Activated naive CD4-positive, alpha-beta T cell treated with anti-CD3 and anti-CD28 coated beads for 36 hours (primary cell): ENCODE measurements around the gene BDNF. TPM values are rescaled to one million over a fixed set of nuclear protein-coding genes. Genes with fewer than 3 reads are reported as not detected.
"Not testable (repeated sequence)": the region's sequence is repeated elsewhere in the genome, so short reads cannot be mapped to it uniquely, and the experiment has no call there.

Experiments
- CTCF ChIA-PET: fragments of 350-600 bp; sonication (Branson Sonifier 250); formaldehyde crosslinking; loops from one replicate; lab custom pipeline; 2021; ENCODE audit warnings: antibody characterized with exemption; lab: Charles Lee
- DNase-seq: peaks from one replicate; pipeline ENCODE4 v3.0.0-alpha.2; 2020
- H3K27ac Mint-ChIP-seq: one replicate; pipeline ENCODE4 v1.8.0; 2021; ENCODE audit warnings: mild to moderate bottlenecking, mixed read lengths
- H3K27me3 Mint-ChIP-seq: one replicate; pipeline ENCODE4 v1.8.0; 2021; ENCODE audit warnings: low read depth, mixed read lengths
- H3K36me3 Mint-ChIP-seq: one replicate; pipeline ENCODE4 v1.8.0; 2021; ENCODE audit warnings: low read depth, mixed read lengths
- H3K4me1 Mint-ChIP-seq: one replicate; pipeline ENCODE4 v1.8.0; 2021; ENCODE audit warnings: low read depth, mixed read lengths
- H3K4me3 Mint-ChIP-seq: one replicate; pipeline ENCODE4 v1.8.0; 2021; ENCODE audit warnings: mild to moderate bottlenecking, moderate library complexity, mixed read lengths
- H3K9me3 Mint-ChIP-seq: one replicate; pipeline ENCODE4 v1.8.0; 2021; ENCODE audit warnings: mixed read lengths
- intact Hi-C: fragments of 100-400 bp; cut with micrococcal nuclease; formaldehyde crosslinking; loops from one replicate; pipeline ENCODE4 v1.15.1; 2023
- total RNA-seq, 2 experiments: library from RNA; stranded (reverse); gene quantifications; one replicate each; pipeline ENCODE4 v1.2.3, GENCODE V29; 2021

BDNF gene
- total RNA-seq, 2 experiments from 2014 or later, result not detected

DNA sequence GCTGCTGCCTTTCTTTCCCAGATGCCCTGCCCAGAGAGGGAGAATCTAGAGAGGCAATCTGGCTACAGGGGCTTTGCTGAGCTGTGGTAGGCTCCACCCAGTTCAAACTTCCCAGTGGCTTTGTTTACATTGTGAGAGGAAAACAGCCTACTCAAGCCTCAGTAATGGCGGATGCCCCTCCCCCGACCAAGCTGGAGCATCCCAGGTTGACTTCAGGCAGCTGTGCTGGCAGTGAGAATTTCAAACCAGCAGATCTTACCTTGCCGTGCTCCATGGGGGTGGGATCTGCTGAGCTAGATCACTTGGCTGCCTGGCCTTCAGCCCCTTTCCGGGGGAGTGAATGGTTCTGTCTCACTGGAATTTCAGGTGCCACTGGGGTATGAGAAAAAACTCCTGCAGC is 12.2 kb downstream of the BDNF start:
- CTCF ChIA-PET, result interaction anchor here (2.5 kb wide), 1 partner anchor 11 kb away, joined by 6 read pairs; no protein-coding TSS in a partner anchor
- Mint-ChIP-seq H3K27me3 (no peaks in the 10 kb centered on the region), H3K4me3 (no peak overlapping the region), H3K36me3 (peaks cover 7% of the 10 kb centered on the region), H3K9me3 (no peaks in the 10 kb centered on the region), H3K4me1 (no peaks in the 10 kb centered on the region), H3K27ac (no peak overlapping the region)
- intact Hi-C loops, result no loop called here
- no peak for DNase-seq

DNA sequence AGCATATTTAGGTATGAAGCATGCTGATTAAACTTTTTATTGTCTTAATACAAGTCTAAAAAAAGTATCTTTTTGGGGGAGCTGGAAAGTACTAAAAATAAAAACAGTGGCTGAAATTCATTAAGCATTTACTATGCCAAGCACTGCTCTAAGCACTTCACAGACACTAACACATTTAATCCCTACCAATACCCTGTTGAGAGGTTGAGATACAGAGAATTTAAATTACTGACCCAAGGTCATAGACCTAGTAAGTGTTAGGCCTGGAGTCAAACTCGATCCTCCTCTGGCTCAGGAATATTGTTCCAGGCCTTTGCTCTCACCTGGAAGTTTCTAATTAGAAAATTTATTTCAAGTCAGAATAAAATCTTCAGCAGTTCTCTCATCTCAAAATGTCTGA is 18.6 kb downstream of the BDNF start:
- no peaks in the 10 kb centered on the region for H3K4me1 Mint-ChIP-seq

DNA sequence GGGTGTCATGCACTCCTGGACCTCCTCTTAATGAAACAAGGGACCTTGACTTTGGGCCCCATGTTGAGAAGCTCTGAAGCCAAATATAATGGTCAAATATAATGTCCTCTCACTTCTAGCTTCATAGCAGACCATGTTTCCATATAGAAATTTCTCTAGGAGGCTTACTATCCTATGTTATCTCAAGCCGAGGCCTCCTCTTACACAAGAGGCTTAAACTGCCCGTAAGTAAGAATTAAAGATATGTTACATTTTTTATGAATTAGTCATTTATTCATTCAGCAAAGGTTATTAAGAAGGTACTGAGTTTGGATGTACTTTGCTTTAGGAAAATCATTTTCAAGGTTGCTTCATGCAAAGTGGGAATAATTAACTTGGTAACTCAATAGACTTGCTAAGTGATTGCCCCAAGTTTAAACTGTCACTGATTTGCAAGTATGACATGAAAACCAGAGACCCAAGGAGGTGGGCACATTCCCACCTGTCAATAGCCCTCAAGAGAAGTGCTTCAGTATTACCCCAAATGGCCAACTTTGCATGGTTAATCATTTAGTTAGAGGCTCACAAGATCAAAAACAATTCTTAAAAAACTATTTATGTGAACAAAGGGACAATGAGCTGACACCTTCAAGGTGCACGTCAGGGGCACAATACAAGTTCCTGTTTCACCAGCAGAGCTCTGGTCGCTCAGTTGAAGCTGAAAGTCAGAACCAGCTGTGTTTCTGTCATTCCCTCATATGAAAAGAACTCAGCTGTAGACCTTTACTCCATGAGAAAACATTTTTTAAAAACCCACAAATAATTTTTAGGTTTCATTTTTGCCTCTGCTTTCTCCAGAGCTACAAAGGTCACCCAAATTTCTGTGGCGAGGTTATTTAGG is 20.9 kb downstream of the BDNF start:
- no peak for DNase-seq
- H3K4me1 Mint-ChIP-seq, result no peaks in the 10 kb centered on the region
- peaks cover 2% of the 10 kb centered on the region for H3K9me3 Mint-ChIP-seq
- CTCF ChIA-PET, result interaction anchor here (0.6 kb wide), 2 partner anchors 163 to 179 kb away, joined by 3 read pairs; no protein-coding TSS in a partner anchor
- no peak overlapping the region for H3K27ac Mint-ChIP-seq
- no peak overlapping the region for H3K4me3 Mint-ChIP-seq
- H3K36me3 Mint-ChIP-seq, result peaks cover 5% of the 10 kb centered on the region
- intact Hi-C loops, result no loop called here
- H3K27me3 Mint-ChIP-seq, result no peaks in the 10 kb centered on the region

More for the DNA sequence above, 18.6 kb downstream of the BDNF start:
- H3K27ac Mint-ChIP-seq, result no peak overlapping the region
- H3K27me3 Mint-ChIP-seq, result no peaks in the 10 kb centered on the region
- no peak overlapping the region for H3K4me3 Mint-ChIP-seq
- intact Hi-C loops, result no loop called here
- H3K36me3 Mint-ChIP-seq, result peaks cover 7% of the 10 kb centered on the region
- CTCF ChIA-PET, result no interaction called here
- no peak for DNase-seq
- peaks cover 2% of the 10 kb centered on the region for H3K9me3 Mint-ChIP-seq

DNA sequence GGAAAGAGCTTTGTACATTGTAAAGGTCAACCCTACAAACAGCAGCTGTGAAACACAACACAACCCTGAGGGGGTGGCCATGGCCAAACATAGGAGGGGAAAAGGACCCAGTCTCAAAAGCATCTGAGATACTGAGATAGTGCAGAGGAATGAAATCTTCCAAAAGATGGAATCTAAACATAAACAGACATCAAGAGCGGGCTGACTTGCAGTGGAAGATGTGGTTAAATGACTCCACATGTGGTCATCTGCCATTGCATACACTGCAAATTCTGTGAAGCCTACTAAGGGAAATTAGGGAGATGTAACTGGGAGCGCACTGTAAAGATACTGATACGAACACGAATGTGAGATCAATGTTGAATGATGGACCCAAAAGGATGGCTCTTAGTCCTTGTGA is 22.0 kb downstream of the BDNF start:
- no peak overlapping the region for H3K4me3 Mint-ChIP-seq
- peaks cover 5% of the 10 kb centered on the region for H3K36me3 Mint-ChIP-seq
- CTCF ChIA-PET, result no interaction called here
- no peak overlapping the region for H3K27ac Mint-ChIP-seq
- DNase-seq, result no peak
- peaks cover 2% of the 10 kb centered on the region for H3K9me3 Mint-ChIP-seq
- no peaks in the 10 kb centered on the region for H3K27me3 Mint-ChIP-seq
- intact Hi-C loops, result no loop called here
- no peaks in the 10 kb centered on the region for H3K4me1 Mint-ChIP-seq

DNA sequence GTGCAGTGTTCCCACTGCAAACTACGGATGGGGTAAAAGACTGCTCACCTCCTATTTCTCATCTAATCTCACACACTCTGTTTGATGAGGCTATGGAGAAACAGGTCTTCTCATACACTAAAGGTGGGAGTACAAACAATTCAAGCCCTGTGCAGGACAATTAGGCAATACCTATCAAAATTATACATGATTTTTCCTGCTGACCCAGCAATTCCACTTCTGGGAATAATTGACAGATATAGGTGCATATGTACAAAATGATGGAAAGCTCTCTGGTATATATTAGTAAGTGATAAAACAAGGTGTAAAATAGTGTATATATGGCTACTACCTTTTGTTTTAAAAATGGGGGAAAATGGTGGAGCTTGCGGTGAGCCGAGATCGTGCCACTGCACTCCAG is 23.1 kb downstream of the BDNF start:
- CTCF ChIA-PET, result no interaction called here
- intact Hi-C loops, result no loop called here
- H3K4me3 Mint-ChIP-seq, result no peak overlapping the region
- DNase-seq, result no peak
- peaks cover 3% of the 10 kb centered on the region for H3K36me3 Mint-ChIP-seq
- no peaks in the 10 kb centered on the region for H3K4me1 Mint-ChIP-seq
- H3K27ac Mint-ChIP-seq, result no peak overlapping the region
- no peaks in the 10 kb centered on the region for H3K9me3 Mint-ChIP-seq
- no peaks in the 10 kb centered on the region for H3K27me3 Mint-ChIP-seq

DNA sequence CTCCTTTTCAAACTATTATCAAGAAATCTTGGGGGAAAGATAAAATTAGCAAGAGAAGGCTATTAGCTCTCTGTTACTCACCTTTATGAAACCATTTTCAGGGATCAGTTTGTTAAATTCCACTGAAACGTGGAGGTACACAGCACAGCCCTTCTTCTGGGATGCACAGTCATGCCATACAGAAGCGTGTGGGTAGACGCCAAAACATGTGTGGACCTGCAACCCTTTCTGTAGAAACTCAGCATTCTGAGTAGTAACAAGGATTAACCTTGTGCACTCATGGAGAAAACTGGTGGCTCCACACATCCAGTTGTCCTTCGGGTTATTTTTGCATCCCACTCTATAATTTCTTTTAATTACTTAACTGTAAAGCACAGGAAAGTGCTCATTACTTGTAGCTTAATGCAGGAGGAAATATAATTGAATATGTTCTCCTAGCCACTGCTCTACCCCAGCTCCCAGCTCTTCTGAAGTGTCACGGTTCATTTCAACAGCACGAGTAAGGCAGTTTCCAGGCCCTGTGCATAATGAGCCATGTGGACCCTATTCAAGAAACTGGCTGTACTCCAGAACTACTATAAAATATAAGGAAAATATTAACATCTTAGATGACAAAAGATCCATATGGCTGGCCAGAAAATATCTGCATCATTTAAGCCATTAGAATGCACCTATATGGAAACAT is 26.1 kb downstream of the BDNF start:
- DNase-seq, result no peak
- intact Hi-C loops, result no loop called here
- peaks cover 3% of the 10 kb centered on the region for H3K36me3 Mint-ChIP-seq
- no peaks in the 10 kb centered on the region for H3K27me3 Mint-ChIP-seq
- H3K27ac Mint-ChIP-seq, result no peak overlapping the region
- H3K9me3 Mint-ChIP-seq, result peaks cover 1% of the 10 kb centered on the region
- no peak overlapping the region for H3K4me3 Mint-ChIP-seq
- CTCF ChIA-PET, result no interaction called here
- H3K4me1 Mint-ChIP-seq, result no peaks in the 10 kb centered on the region

DNA sequence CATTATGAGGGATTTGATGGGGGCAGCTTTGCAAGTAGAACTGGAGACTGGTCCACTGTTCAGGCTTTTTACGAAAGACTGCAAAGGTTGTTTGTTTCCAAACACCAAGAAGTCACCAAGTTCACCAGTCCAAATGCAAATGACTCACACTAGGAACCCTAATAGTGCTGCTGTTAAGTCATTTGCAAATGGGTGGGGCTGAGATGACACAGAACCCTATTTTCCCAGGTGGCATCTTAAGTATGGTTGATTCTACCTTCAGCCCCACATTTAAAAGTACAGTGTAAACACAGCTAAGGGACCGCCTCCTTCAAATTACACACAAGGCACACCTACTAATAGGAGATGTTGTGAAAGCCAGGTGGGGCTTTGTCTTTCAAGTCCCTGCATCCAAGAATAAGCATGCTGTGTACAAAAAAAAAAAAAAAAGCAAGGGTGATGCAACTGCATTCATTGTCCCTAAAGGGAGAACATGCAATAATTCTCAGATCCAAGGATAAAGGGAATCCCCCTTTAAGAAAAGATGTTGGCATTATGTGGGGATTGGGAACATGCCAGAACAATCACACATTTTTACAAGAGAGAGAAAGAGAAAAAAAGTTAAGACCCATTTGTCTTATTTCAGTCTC is 27.3 kb downstream of the BDNF start:
- Mint-ChIP-seq H3K27ac (no peak overlapping the region), H3K4me3 (no peak overlapping the region), H3K36me3 (peaks cover 7% of the 10 kb centered on the region), H3K4me1 (no peaks in the 10 kb centered on the region), H3K9me3 (peaks cover 7% of the 10 kb centered on the region), H3K27me3 (no peaks in the 10 kb centered on the region)
- intact Hi-C loops, result no loop called here
- DNase-seq, result no peak
- CTCF ChIA-PET, result no interaction called here

DNA sequence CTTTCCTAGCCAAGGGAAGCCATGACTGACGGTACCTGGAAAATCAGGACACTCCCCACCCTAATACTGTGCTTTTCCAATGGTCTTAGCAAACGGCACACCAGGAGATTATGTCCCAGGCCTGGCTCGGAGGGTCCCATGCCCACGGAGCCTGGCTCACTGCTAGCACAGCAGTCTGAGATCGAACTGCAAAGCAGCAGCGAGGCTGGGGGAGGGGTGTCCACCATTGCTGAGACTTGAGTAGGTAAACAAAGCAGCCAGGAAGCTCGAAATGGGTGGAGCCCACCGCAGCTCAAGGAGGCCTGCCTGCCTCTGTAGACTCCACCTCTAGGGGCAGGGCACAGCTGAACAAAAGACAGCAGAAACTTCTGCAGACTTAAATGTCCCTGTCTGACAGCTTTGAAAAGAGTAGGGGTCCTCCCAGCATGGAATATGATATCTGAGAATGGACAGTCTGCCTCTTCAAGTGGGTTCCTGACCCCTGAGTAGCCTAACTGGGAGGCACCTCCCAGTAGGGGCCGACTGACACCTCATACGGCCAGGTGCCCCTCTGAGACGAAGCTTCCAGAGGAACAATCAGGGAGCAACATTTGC is 34.6 kb downstream of the BDNF start:
- CTCF ChIA-PET, H3K4me1 Mint-ChIP-seq: not testable (repeated sequence)
- peaks cover 16% of the 10 kb centered on the region for H3K36me3 Mint-ChIP-seq

DNA sequence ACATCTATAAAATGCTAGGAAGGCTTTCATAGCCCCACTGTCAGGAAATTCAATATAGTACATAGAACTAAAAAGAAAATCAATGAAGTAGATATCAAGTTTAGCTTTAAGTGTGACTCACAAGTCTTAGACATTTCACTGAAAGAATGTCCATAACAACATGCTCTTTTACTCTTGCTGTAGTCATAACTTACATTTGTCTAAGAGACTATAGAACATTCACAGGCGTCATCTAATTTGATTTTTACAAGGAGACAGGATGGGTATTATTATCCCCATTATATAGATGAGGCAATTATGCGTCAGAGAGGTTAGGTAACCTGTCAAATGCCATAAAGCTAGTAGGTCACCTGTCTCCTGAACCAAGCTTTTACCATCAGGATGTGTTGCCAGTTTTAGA is 36.9 kb downstream of the BDNF start:
- H3K4me3 Mint-ChIP-seq, result no peak overlapping the region
- no peak for DNase-seq
- CTCF ChIA-PET, result no interaction called here
- no peaks in the 10 kb centered on the region for H3K27me3 Mint-ChIP-seq
- H3K9me3 Mint-ChIP-seq, result peaks cover 24% of the 10 kb centered on the region
- peaks cover 32% of the 10 kb centered on the region for H3K36me3 Mint-ChIP-seq
- H3K27ac Mint-ChIP-seq, result no peak overlapping the region
- no peaks in the 10 kb centered on the region for H3K4me1 Mint-ChIP-seq
- intact Hi-C loops, result no loop called here

More for the DNA sequence above, 34.6 kb downstream of the BDNF start:
- H3K4me3 Mint-ChIP-seq, H3K27me3 Mint-ChIP-seq, H3K27ac Mint-ChIP-seq, intact Hi-C loops, DNase-seq: not testable (repeated sequence)
- H3K9me3 Mint-ChIP-seq, result peaks cover 27% of the 10 kb centered on the region

DNA sequence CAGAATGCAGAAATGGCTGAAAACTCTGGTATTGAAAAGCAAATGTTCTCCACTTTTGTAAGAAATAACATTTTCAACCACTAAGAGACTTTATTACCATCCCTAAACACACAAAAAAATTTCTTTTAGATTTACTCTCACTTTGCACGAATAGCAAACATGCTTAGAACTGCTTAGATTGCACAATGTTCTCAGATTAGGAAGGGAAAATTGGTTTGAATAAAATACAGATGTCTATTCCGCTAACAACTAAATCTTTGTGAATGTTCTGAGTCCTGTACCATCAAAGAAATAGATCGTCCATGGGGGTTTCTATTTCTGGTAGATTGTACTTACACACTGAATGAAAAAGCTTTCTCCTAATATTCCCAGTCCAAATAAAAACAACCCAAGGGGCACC is 40.1 kb downstream of the BDNF start:
- intact Hi-C loops, result no loop called here
- H3K27me3 Mint-ChIP-seq, result no peaks in the 10 kb centered on the region
- no peak overlapping the region for H3K4me3 Mint-ChIP-seq
- no peak overlapping the region for H3K27ac Mint-ChIP-seq
- peaks cover 11% of the 10 kb centered on the region for H3K9me3 Mint-ChIP-seq
- H3K4me1 Mint-ChIP-seq, result no peaks in the 10 kb centered on the region
- DNase-seq, result no peak
- peaks cover 33% of the 10 kb centered on the region for H3K36me3 Mint-ChIP-seq
- CTCF ChIA-PET, result no interaction called here

DNA sequence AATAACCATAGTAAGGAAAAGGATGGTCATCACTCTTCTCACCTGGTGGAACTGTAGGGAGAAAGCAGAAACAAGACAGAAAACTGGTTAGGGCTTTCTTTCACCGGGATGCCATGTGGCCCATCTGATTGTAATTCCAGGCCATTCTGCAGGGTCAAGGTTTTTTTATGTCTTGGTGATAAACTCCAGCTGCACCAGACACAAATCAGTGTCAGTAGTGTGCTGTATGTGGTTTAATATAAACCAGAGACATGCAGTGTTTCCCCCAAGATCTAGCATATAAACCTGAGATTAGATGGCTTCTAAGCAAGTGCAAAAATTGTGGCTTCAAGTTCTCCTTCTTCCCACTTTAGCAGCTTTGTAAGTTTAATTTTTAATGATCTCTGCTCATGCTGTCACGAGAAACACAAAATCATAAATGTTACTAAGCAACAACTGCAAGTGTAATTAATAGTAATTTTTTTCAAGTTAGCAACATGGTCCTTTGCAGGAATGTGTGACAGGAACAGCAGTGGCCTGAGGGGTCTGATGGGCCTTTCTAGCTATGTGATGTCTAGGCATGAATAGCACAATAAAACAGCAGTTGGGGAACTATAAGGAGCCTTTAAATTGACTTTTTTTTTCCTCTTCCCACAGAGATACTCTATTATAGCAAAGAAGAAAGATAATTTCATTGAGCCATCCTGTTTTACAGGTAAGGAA is 41.6 kb downstream of the BDNF start:
- H3K4me3 Mint-ChIP-seq, result no peak overlapping the region
- peaks cover 7% of the 10 kb centered on the region for H3K9me3 Mint-ChIP-seq
- CTCF ChIA-PET, result no interaction called here
- H3K27ac Mint-ChIP-seq, result no peak overlapping the region
- peaks cover 31% of the 10 kb centered on the region for H3K36me3 Mint-ChIP-seq
- no peaks in the 10 kb centered on the region for H3K4me1 Mint-ChIP-seq
- intact Hi-C loops, result no loop called here
- no peaks in the 10 kb centered on the region for H3K27me3 Mint-ChIP-seq
- DNase-seq, result no peak
